NK-92 (cell line): ENCODE data around the gene SLC43A3.

Experiments used
- DNase-seq: peaks from one replicate; lab custom pipeline; 2025; ENCODE audit not compliant: unreplicated experiment; lab: John Stamatoyannopoulos, UW

SLC43A3 gene

GRCh38 chr11:57430952-57431351 lies 4.0 kb upstream of the SLC43A3 start:
- no peak for DNase-seq

GRCh38 chr11:57429946-57430345 lies 3.0 kb upstream of the SLC43A3 start:
- DNase-seq = no peak

- no peak for DNase-seq
These were observed 1.7 kb upstream of the SLC43A3 start for GRCh38 chr11:57428643-57429042.

- no peak for DNase-seq
These were observed 784 bp upstream of the SLC43A3 start for GRCh38 chr11:57427727-57428082.

- no peak for DNase-seq
These were observed 437 bp downstream of the SLC43A3 start for GRCh38 chr11:57426439-57426928.

GRCh38 chr11:57425565-57426438 lies 1.1 kb downstream of the SLC43A3 start:
- no peak for DNase-seq

- no peak for DNase-seq
These were observed 1.9 kb downstream of the SLC43A3 start for GRCh38 chr11:57424792-57425564.

- DNase-seq = no peak
These were observed 2.7 kb downstream of the SLC43A3 start for GRCh38 chr11:57424137-57424791.

- no peak for DNase-seq
These were observed 4.3 kb downstream of the SLC43A3 start for GRCh38 chr11:57422669-57423068.

GRCh38 chr11:57421805-57422204 lies 5.1 kb downstream of the SLC43A3 start:
- no peak for DNase-seq

- DNase-seq = no peak
These were observed 5.9 kb downstream of the SLC43A3 start for GRCh38 chr11:57421066-57421465.

GRCh38 chr11:57419146-57419545 lies 7.8 kb downstream of the SLC43A3 start:
- DNase-seq = no peak

- no peak for DNase-seq
These were observed 8.8 kb downstream of the SLC43A3 start for GRCh38 chr11:57418131-57418530.

- DNase-seq = no peak
These were observed 9.9 kb downstream of the SLC43A3 start for GRCh38 chr11:57417056-57417455.

GRCh38 chr11:57416436-57416835 lies 10.5 kb downstream of the SLC43A3 start:
- DNase-seq = no peak

GRCh38 chr11:57414612-57415212 lies 12.2 kb downstream of the SLC43A3 start:
- no peak for DNase-seq

GRCh38 chr11:57413681-57414080 lies 13.2 kb downstream of the SLC43A3 start:
- DNase-seq = no peak

- DNase-seq = no peak
These were observed 16.6 kb downstream of the SLC43A3 start for GRCh38 chr11:57410287-57410686.

- no peak for DNase-seq
These were observed 17.4 kb downstream of the SLC43A3 start for GRCh38 chr11:57409321-57410100.

GRCh38 chr11:57408771-57409170 lies 18.1 kb downstream of the SLC43A3 start:
- DNase-seq = no peak
